GM19468 (cell line): ENCODE data around the gene FIGNL1.
A peak's percentile ranks its signal among the peaks of the same experiment; 100 is the strongest.
"Not testable (repeated sequence)": the region's sequence is repeated elsewhere in the genome, so short reads cannot be mapped to it uniquely, and the experiment has no call there.

Source experiments
- ATAC-seq: cut with Tn5 transposase; IDR thresholded peaks from one replicate; pipeline ENCODE4 v1.9.1; 2021; ENCODE audit warnings: mild to moderate bottlenecking, moderate library complexity, moderate number of reproducible peaks; ENCODE audit not compliant: unreplicated experiment; ENCODE audit errors: extremely low read depth

Gene FIGNL1

GRCh38 chr7:50473531-50473930, 23.4 kb upstream of the FIGNL1 start:
- no peak for ATAC-seq

- no peak for ATAC-seq
Measured at GRCh38 chr7:50472427-50472826, 22.3 kb upstream of the FIGNL1 start.

GRCh38 chr7:50471970-50472369, 21.8 kb upstream of the FIGNL1 start:
- ATAC-seq, result no peak

- no peak for ATAC-seq
Measured at GRCh38 chr7:50470250-50471163, 20.4 kb upstream of the FIGNL1 start.

GRCh38 chr7:50469181-50469580, 19.0 kb upstream of the FIGNL1 start:
- no peak for ATAC-seq

- ATAC-seq, result peak; percentile 44
Measured at GRCh38 chr7:50467817-50468610, 17.9 kb upstream of the FIGNL1 start.

- no peak for ATAC-seq
Measured at GRCh38 chr7:50466815-50467585, 16.9 kb upstream of the FIGNL1 start.

- no peak for ATAC-seq
Measured at GRCh38 chr7:50463035-50463434, 12.9 kb upstream of the FIGNL1 start.

- no peak for ATAC-seq
Measured at GRCh38 chr7:50462361-50462760, 12.2 kb upstream of the FIGNL1 start.

- ATAC-seq, result no peak
Measured at GRCh38 chr7:50461695-50462094, 11.5 kb upstream of the FIGNL1 start.

GRCh38 chr7:50459183-50459582, 9.0 kb upstream of the FIGNL1 start:
- ATAC-seq, result not testable (repeated sequence)

GRCh38 chr7:50458651-50459050, 8.5 kb upstream of the FIGNL1 start:
- not testable (repeated sequence) for ATAC-seq

- ATAC-seq, result no peak
Measured at GRCh38 chr7:50456371-50457123, 6.4 kb upstream of the FIGNL1 start.

GRCh38 chr7:50455658-50456057, 5.5 kb upstream of the FIGNL1 start:
- ATAC-seq, result no peak

- no peak for ATAC-seq
Measured at GRCh38 chr7:50454968-50455367, 4.8 kb upstream of the FIGNL1 start.

GRCh38 chr7:50450590-50451032, 461 bp upstream of the FIGNL1 start:
- ATAC-seq, result peak; percentile 1

GRCh38 chr7:50449501-50449880, 659 bp downstream of the FIGNL1 start:
- no peak for ATAC-seq

- no peak for ATAC-seq
Measured at GRCh38 chr7:50448823-50449222, 1.3 kb downstream of the FIGNL1 start.

GRCh38 chr7:50446542-50446960, 3.6 kb downstream of the FIGNL1 start:
- no peak for ATAC-seq
